GM12878 (cell line): ENCODE results near the gene SYF2. TPM values are rescaled to one million over a fixed set of nuclear protein-coding genes. Genes with fewer than 3 reads are reported as not detected.

Experiments
- BRCA1 ChIP-seq: IDR thresholded peaks from 2 replicates; pipeline ENCODE4 v1.6.1; 2011; ENCODE audit warnings: low read depth, low read length, improper control_type of control experiment
- CBX5 ChIP-seq: sonication (generic); IDR thresholded peaks from 2 replicates; pipeline ENCODE4 v1.6.1; 2016; ENCODE audit warnings: low read depth, moderate library complexity, mild to moderate bottlenecking, inconsistent platforms
- CHD4 ChIP-seq: fragments of 200-600 bp; sonication (generic); IDR thresholded peaks from 2 replicates; pipeline ENCODE4 v1.6.1; 2016; ENCODE audit warnings: mild to moderate bottlenecking
- DPF2 ChIP-seq: fragments of 450-650 bp; IDR thresholded peaks from 2 replicates; pipeline ENCODE4 v1.6.1; 2017; ENCODE audit warnings: mild to moderate bottlenecking
- FOXK2 ChIP-seq: fragments of 450-650 bp; IDR thresholded peaks from 2 replicates; pipeline ENCODE4 v1.6.1; 2017; ENCODE audit warnings: mild to moderate bottlenecking, moderate library complexity
- FOXM1 ChIP-seq: IDR thresholded peaks from 2 replicates; pipeline ENCODE4 v1.6.1; 2012; ENCODE audit warnings: low read depth, mild to moderate bottlenecking, inconsistent platforms, low read length, moderate library complexity
- HCFC1 ChIP-seq: fragments of 150-350 bp; IDR thresholded peaks from 2 replicates; pipeline ENCODE4 v1.6.1; 2014; ENCODE audit warnings: low read length
- IRF4 ChIP-seq: IDR thresholded peaks from 2 replicates; pipeline ENCODE4 v1.6.1; 2011; ENCODE audit warnings: low read depth, low read length
- KDM1A ChIP-seq: fragments of 200-600 bp; sonication (generic); IDR thresholded peaks from 2 replicates; pipeline ENCODE4 v1.6.1; 2016; ENCODE audit warnings: borderline replicate concordance
- MYC ChIP-seq: IDR thresholded peaks from 2 replicates; pipeline ENCODE4 v1.6.1; 2011; ENCODE audit warnings: mild to moderate bottlenecking, low read length, moderate library complexity, inconsistent platforms; ENCODE audit not compliant: insufficient read depth, insufficient replicate concordance, insufficient read length, severe bottlenecking
- NR2C2 ChIP-seq: IDR thresholded peaks from 2 replicates; pipeline ENCODE4 v1.6.1; 2011; ENCODE audit warnings: borderline replicate concordance, low read depth; ENCODE audit not compliant: control insufficient read depth, insufficient read length
- PAX5 ChIP-seq: IDR thresholded peaks from 2 replicates; pipeline ENCODE4 v1.6.1; 2011; ENCODE audit warnings: low read depth, low read length, borderline replicate concordance
- POLR2A ChIP-seq: IDR thresholded peaks from 2 replicates; pipeline ENCODE4 v1.6.1; 2011; ENCODE audit warnings: low read depth, mild to moderate bottlenecking, low read length
- POLR2AphosphoS2 ChIP-seq: IDR thresholded peaks from 2 replicates; pipeline ENCODE4 v1.6.1; 2011; ENCODE audit warnings: low read depth, mild to moderate bottlenecking, low read length, improper control_type of control experiment, moderate library complexity
- RAD21 ChIP-seq: IDR thresholded peaks from 2 replicates; pipeline ENCODE4 v1.6.1; 2011; ENCODE audit warnings: mild to moderate bottlenecking, low read depth, low read length, moderate library complexity; ENCODE audit not compliant: insufficient read depth
- RCOR1 ChIP-seq: conservative IDR thresholded peaks from 2 replicates; pipeline ENCODE4 v1.6.1; 2012; ENCODE audit warnings: low read depth, low read length, improper control_type of control experiment
- RFX5 ChIP-seq: IDR thresholded peaks from 2 replicates; pipeline ENCODE4 v1.6.1; 2011; ENCODE audit warnings: low read depth, low read length, improper control_type of control experiment
- RUNX3 ChIP-seq: IDR thresholded peaks from 2 replicates; pipeline ENCODE4 v1.6.1; 2012; ENCODE audit warnings: low read length, inconsistent platforms
- SMAD5 ChIP-seq: IDR thresholded peaks from 2 replicates; pipeline ENCODE4 v1.6.1; 2016; ENCODE audit warnings: antibody characterized with exemption, low read depth
- SMARCA5 ChIP-seq: fragments of 450-650 bp; IDR thresholded peaks from 2 replicates; pipeline ENCODE4 v1.6.1; 2017; ENCODE audit warnings: mild to moderate bottlenecking
- TARDBP ChIP-seq: IDR thresholded peaks from 2 replicates; pipeline ENCODE4 v1.6.1; 2016; ENCODE audit warnings: borderline replicate concordance
- TCF12 ChIP-seq: IDR thresholded peaks from 2 replicates; pipeline ENCODE4 v1.6.1; 2011; ENCODE audit warnings: low read depth, mild to moderate bottlenecking, low read length
- polyA plus RNA-seq, 11 experiments: library from polyadenylated mRNA; depleted of rRNA in 4 of 11; unstranded in 6 of 11; stranded (reverse) in 5 of 11; fragments of >200 nt; fragmentation: Nextera tagmentation in 4 of 11; fragmentation: Illumina TruSeq in 1 of 11; extraction: Ambion mirVana in 4 of 11; extraction: Trizol in 1 of 11; gene quantifications; 1 replicate in 1 of 11; 2 replicates in 10 of 11; pipeline versions ENCODE4 v1.2.1 to v1.2.3, GENCODE V29; 2011 to 2016; ENCODE audit warnings: inconsistent platforms in 2 of 11, missing spikeins in 2 of 11, low read depth in 1 of 11
- total RNA-seq, 4 experiments: library from RNA; depleted of rRNA in 3 of 4; stranded (reverse); fragments of >200 nt in 3 of 4; fragmentation: Illumina TruSeq in 1 of 4; extraction: Trizol in 1 of 4; gene quantifications; 2 replicates each; pipeline versions ENCODE4 v1.2.1 to v1.2.3, GENCODE V29; 2013 to 2021
- TF ChIP-seq, protein P1 (sequence below): IDR thresholded peaks from 2 replicates; pipeline ENCODE4 v1.6.1; 2011; ENCODE audit warnings: low read depth, low read length, improper control_type of control experiment, borderline replicate concordance
- TF ChIP-seq, protein P2 (sequence below): fragments of 450-650 bp; IDR thresholded peaks from 2 replicates; pipeline ENCODE4 v1.6.1; 2017; ENCODE audit warnings: low read depth, mild to moderate bottlenecking, moderate library complexity
- TF ChIP-seq, protein P3 (sequence below): fragments of 450-650 bp; IDR thresholded peaks from 2 replicates; pipeline ENCODE4 v1.6.1; 2017; ENCODE audit warnings: mild to moderate bottlenecking, low read depth, inconsistent platforms; ENCODE audit not compliant: poor library complexity, severe bottlenecking
- TF ChIP-seq, protein P4 (sequence below), 3 experiments: IDR thresholded peaks in 2 of 3; conservative IDR thresholded peaks in 1 of 3; 2 replicates each; pipeline ENCODE4 v1.5.1; 2011; ENCODE audit warnings: low read depth in 3 of 3, low read length in 3 of 3, mild to moderate bottlenecking in 3 of 3, control low read depth in 2 of 3, moderate library complexity in 2 of 3, inconsistent platforms in 1 of 3, mixed read lengths in 1 of 3; ENCODE audit not compliant: control insufficient read depth in 2 of 3, insufficient read depth in 1 of 3; ENCODE audit errors: extremely low read depth in 1 of 3

The SYF2 gene
- total and polyA plus RNA-seq, 10 of the 15 experiments (the other 5 are each of a cell fraction or from before 2014, with no cell fraction given) = 20.3 to 70.5 (median 35.3) TPM

DNA sequence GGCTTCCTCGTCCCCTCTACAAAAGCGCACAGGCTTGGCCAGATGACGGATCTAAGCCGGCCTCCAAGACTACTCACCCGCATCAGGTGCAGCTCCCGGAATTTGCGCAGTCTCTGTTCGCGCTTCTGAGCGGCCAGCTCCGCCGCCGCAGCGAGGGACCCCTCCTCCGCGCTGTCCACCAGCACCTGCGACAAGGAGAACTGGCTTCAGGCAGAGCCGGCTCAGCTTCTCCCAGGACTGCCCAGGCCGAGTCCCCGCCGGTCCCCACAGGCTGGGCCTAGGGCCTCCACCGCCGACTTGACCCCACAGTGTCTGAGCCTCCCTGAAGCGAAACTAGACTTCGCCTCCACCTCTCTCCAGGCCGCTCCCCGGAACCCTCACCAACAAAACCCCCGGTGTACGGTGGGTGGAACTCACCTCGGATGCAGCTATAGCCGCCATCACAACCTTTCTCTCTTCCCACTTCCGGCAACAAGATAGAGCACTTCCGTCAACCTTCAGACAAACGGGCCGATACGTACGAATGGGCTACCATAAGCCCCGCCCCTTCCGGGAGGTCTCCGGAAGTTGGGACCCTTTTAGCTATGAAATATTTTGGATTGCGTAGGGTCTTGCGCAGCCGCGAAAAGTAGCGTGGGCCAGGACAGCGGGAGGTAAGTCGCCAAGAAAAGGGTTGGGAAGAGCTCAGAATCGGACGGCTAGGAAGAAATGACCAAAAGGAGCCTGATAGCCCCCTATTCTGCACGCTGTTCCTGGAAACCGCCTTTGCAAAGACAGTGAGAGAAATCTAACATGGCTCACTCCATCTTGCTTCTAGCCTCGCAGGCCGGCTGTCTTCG is at the start of gene SYF2 (continued):
- TF ChIP-seq RFX5 (no peak), SMAD5 (peak; percentile 37; the same call in 1 of the 2 replicates), KDM1A (no peak), NR2C2 (no peak), PAX5 (no peak; the same call in 1 of the 2 replicates), CBX5 (no peak), BRCA1 (no peak), TARDBP (no peak), MYC (no peak), TCF12 (peak; percentile 31; the same call in 1 of the 2 replicates), CHD4 (no peak), HCFC1 (peak; percentile 57), RAD21 (no peak), DPF2 (peak; percentile 20; the same call in 1 of the 2 replicates), RCOR1 (no peak), POLR2AphosphoS2 (peak; percentile 73), FOXK2 (peak; percentile 97), FOXM1 (no peak), RUNX3 (peak; percentile 83), POLR2A (peak; percentile 95), SMARCA5 (0 out of 2 replicates have a peak, but pooled peaks have one; percentile 20), IRF4 (peak; percentile 39; the same call in 1 of the 2 replicates)
- TF ChIP-seq, protein P1, sequence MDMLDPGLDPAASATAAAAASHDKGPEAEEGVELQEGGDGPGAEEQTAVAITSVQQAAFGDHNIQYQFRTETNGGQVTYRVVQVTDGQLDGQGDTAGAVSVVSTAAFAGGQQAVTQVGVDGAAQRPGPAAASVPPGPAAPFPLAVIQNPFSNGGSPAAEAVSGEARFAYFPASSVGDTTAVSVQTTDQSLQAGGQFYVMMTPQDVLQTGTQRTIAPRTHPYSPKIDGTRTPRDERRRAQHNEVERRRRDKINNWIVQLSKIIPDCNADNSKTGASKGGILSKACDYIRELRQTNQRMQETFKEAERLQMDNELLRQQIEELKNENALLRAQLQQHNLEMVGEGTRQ = no peak
- TF ChIP-seq, protein P2, sequence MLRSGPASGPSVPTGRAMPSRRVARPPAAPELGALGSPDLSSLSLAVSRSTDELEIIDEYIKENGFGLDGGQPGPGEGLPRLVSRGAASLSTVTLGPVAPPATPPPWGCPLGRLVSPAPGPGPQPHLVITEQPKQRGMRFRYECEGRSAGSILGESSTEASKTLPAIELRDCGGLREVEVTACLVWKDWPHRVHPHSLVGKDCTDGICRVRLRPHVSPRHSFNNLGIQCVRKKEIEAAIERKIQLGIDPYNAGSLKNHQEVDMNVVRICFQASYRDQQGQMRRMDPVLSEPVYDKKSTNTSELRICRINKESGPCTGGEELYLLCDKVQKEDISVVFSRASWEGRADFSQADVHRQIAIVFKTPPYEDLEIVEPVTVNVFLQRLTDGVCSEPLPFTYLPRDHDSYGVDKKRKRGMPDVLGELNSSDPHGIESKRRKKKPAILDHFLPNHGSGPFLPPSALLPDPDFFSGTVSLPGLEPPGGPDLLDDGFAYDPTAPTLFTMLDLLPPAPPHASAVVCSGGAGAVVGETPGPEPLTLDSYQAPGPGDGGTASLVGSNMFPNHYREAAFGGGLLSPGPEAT = peak; percentile 98
- TF ChIP-seq, protein P3, sequence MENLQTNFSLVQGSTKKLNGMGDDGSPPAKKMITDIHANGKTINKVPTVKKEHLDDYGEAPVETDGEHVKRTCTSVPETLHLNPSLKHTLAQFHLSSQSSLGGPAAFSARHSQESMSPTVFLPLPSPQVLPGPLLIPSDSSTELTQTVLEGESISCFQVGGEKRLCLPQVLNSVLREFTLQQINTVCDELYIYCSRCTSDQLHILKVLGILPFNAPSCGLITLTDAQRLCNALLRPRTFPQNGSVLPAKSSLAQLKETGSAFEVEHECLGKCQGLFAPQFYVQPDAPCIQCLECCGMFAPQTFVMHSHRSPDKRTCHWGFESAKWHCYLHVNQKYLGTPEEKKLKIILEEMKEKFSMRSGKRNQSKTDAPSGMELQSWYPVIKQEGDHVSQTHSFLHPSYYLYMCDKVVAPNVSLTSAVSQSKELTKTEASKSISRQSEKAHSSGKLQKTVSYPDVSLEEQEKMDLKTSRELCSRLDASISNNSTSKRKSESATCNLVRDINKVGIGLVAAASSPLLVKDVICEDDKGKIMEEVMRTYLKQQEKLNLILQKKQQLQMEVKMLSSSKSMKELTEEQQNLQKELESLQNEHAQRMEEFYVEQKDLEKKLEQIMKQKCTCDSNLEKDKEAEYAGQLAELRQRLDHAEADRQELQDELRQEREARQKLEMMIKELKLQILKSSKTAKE = peak; percentile 43
- TF ChIP-seq, protein P4, sequence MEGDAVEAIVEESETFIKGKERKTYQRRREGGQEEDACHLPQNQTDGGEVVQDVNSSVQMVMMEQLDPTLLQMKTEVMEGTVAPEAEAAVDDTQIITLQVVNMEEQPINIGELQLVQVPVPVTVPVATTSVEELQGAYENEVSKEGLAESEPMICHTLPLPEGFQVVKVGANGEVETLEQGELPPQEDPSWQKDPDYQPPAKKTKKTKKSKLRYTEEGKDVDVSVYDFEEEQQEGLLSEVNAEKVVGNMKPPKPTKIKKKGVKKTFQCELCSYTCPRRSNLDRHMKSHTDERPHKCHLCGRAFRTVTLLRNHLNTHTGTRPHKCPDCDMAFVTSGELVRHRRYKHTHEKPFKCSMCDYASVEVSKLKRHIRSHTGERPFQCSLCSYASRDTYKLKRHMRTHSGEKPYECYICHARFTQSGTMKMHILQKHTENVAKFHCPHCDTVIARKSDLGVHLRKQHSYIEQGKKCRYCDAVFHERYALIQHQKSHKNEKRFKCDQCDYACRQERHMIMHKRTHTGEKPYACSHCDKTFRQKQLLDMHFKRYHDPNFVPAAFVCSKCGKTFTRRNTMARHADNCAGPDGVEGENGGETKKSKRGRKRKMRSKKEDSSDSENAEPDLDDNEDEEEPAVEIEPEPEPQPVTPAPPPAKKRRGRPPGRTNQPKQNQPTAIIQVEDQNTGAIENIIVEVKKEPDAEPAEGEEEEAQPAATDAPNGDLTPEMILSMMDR (IDR thresholded peaks at IDR 0.05 in 2 of 3, conservative IDR thresholded peaks at IDR 0.05 in 1 of 3; ENCODE audit: control insufficient read depth in 2 of 3, extremely low read depth in 1 of 3, insufficient read depth in 1 of 3, low read depth in 3 of 3, low read length in 3 of 3) = no peak
